NCI-H1105 (cell line): ENCODE measurements around the gene NPLOC4.
"Not testable (repeated sequence)": the region's sequence is repeated elsewhere in the genome, so short reads cannot be mapped to it uniquely, and the experiment has no call there.

Source experiments
- DNase-seq: peaks from one replicate; lab custom pipeline; 2025; lab: John Stamatoyannopoulos, UW

Gene NPLOC4

GRCh38 chr17:81636505-81637288 lies at the start of gene NPLOC4, which contains the start of gene TSPAN10:
TSS of gene NPLOC4 (minus strand) at chr17:81637112. CDS start at chr17:81636930, 182 bp downstream.
TSS of gene TSPAN10 (plus strand) at chr17:81637196. CDS start at chr17:81642413, 5,217 bp downstream.
- peak; percentile 70 for DNase-seq

- DNase-seq: no peak
Measured at GRCh38 chr17:81686614-81687013, 49.7 kb upstream of the NPLOC4 start.

GRCh38 chr17:81685108-81685507 lies 48.2 kb upstream of the NPLOC4 start:
- DNase-seq: no peak

- no peak for DNase-seq
Measured at GRCh38 chr17:81684442-81684911, 47.6 kb upstream of the NPLOC4 start.

- DNase-seq: peak; percentile 97
Measured at GRCh38 chr17:81683584-81684441, 46.9 kb upstream of the NPLOC4 start, which contains the start of the genes ARL16 and HGS. TSS of gene ARL16 (minus strand) at chr17:81683797. CDS start at chr17:81683753, 44 bp downstream. TSS of gene HGS (plus strand) at chr17:81684011. CDS start at chr17:81684067, 56 bp downstream.

- DNase-seq: no peak
Measured at GRCh38 chr17:81683208-81683583, 46.3 kb upstream of the NPLOC4 start.

- no peak for DNase-seq
Measured at GRCh38 chr17:81682565-81683207, 45.8 kb upstream of the NPLOC4 start.

- DNase-seq: no peak
Measured at GRCh38 chr17:81681672-81682071, 44.8 kb upstream of the NPLOC4 start.

- no peak for DNase-seq
Measured at GRCh38 chr17:81680150-81680549, 43.2 kb upstream of the NPLOC4 start.

- DNase-seq: no peak
Measured at GRCh38 chr17:81676906-81677305, 40.0 kb upstream of the NPLOC4 start.

GRCh38 chr17:81675515-81676221 lies 38.8 kb upstream of the NPLOC4 start:
- not testable (repeated sequence) for DNase-seq

- no peak for DNase-seq
Measured at GRCh38 chr17:81673561-81674258, 36.8 kb upstream of the NPLOC4 start.

GRCh38 chr17:81672954-81673353 lies 36.0 kb upstream of the NPLOC4 start:
- DNase-seq: no peak

- no peak for DNase-seq
Measured at GRCh38 chr17:81672504-81672903, 35.6 kb upstream of the NPLOC4 start.

GRCh38 chr17:81667754-81668153 lies 30.8 kb upstream of the NPLOC4 start:
- no peak for DNase-seq

GRCh38 chr17:81666342-81667191 lies 29.7 kb upstream of the NPLOC4 start, which contains the start of the genes CCDC137 and OXLD1:
TSS of gene CCDC137 (plus strand) at chr17:81666737. CDS start at chr17:81666767, 30 bp downstream.
TSS of gene OXLD1 (minus strand) at chr17:81666605. CDS start at chr17:81666577, 28 bp downstream.
- DNase-seq: peak; percentile 85

GRCh38 chr17:81666092-81666341 lies 29.1 kb upstream of the NPLOC4 start:
- no peak for DNase-seq

- DNase-seq: no peak
Measured at GRCh38 chr17:81665205-81666091, 28.5 kb upstream of the NPLOC4 start.

GRCh38 chr17:81664051-81664470 lies 27.1 kb upstream of the NPLOC4 start:
- DNase-seq: no peak
